GM12878 (cell line): ENCODE measurements around the gene NDUFV2. TPM values are rescaled to one million over a fixed set of nuclear protein-coding genes. Genes with fewer than 3 reads are reported as not detected.

ENCODE experiments used
- ATAC-seq: fragments of 200-7000 bp; cut with Tn5 transposase; 3 replicates; pipeline ENCODE4 v1.9.1; 2020; ENCODE audit warnings: mild to moderate bottlenecking, moderate library complexity
- BruUV-seq: library from RNA; stranded (reverse); fragments of 400-500 nt; replicated peaks from 2 replicates; lab custom pipeline; 2021; lab: Mats Ljungman, UMichigan
- CTCF ChIA-PET: fragments of 300-600 bp; sonication (Branson Sonifier 250); formaldehyde crosslinking; extraction: SDS; loops from one replicate; lab custom pipeline; 2021; ENCODE audit warnings: inconsistent platforms; lab: Yijun Ruan, JAX
- POLR2A ChIA-PET: fragments of 350-600 bp; formaldehyde crosslinking; extraction: SDS; loops from one replicate; lab custom pipeline; 2021; ENCODE audit warnings: inconsistent platforms; lab: Charles Lee
- RAD21 ChIA-PET: fragments of 300-600 bp; sonication (Branson Sonifier 250); formaldehyde crosslinking; loops from one replicate; lab custom pipeline; 2023; ENCODE audit warnings: antibody characterized with exemption; ENCODE audit not compliant: unreplicated experiment; lab: Charles Lee
- SMC1A ChIA-PET: fragments of 300-600 bp; sonication (Branson Sonifier 250); formaldehyde crosslinking; loops from one replicate; lab custom pipeline; 2023; ENCODE audit not compliant: unreplicated experiment, uncharacterized antibody; lab: Charles Lee
- DNase-seq: peaks from one replicate; pipeline ENCODE4 v3.0.0-alpha.2; 2011; ENCODE audit warnings: low read depth, low spot score
- FAIRE-seq: peaks from 3 replicates; lab custom pipeline; 2011; peaks lifted over from hg19 to GRCh38; lab: Jason Lieb, UNC
- H2AFZ ChIP-seq: 2 replicates; pipeline ENCODE4 v1.6.0; 2011; ENCODE audit warnings: low read depth, low read length, control low read depth; ENCODE audit not compliant: control insufficient read depth
- H3K27ac ChIP-seq: 2 replicates; pipeline ENCODE4 v1.5.1; 2011; ENCODE audit warnings: control low read depth; ENCODE audit not compliant: control insufficient read depth, insufficient read depth
- H3K27me3 ChIP-seq, 2 experiments: replicated peaks in 1 of 2; 2 replicates each; pipeline versions ENCODE4 v1.6.0 to v1.6.1; 2011; ENCODE audit warnings: low read length in 1 of 2; ENCODE audit not compliant: control insufficient read depth in 2 of 2, insufficient read depth in 2 of 2
- H3K36me3 ChIP-seq, 2 experiments: 2 replicates each; pipeline ENCODE4 v1.5.1; 2011; ENCODE audit warnings: low read length in 1 of 2; ENCODE audit not compliant: control insufficient read depth in 2 of 2, insufficient read depth in 2 of 2
- H3K4me1 ChIP-seq: 2 replicates; pipeline ENCODE4 v1.6.1; 2011; ENCODE audit warnings: mild to moderate bottlenecking, low read length, moderate library complexity, mixed read lengths; ENCODE audit not compliant: control insufficient read depth, insufficient read depth
- H3K4me2 ChIP-seq: 2 replicates; pipeline ENCODE4 v1.6.0; 2011; ENCODE audit warnings: control low read depth; ENCODE audit not compliant: control insufficient read depth, insufficient read depth
- H3K4me3 ChIP-seq: fragments of 200-600 bp; sonication (generic); 2 replicates; pipeline ENCODE4 v1.5.1; 2016
- H3K79me2 ChIP-seq: 2 replicates; pipeline ENCODE4 v1.6.0; 2011; ENCODE audit warnings: low read length; ENCODE audit not compliant: control insufficient read depth, insufficient read depth
- H3K9ac ChIP-seq: 2 replicates; pipeline ENCODE4 v1.8.0; 2011; ENCODE audit warnings: low read length, control low read depth, mixed read lengths; ENCODE audit not compliant: control insufficient read depth, insufficient read depth
- H3K9me3 ChIP-seq: replicated peaks from 3 replicates; pipeline ENCODE4 v1.5.1; 2011; ENCODE audit warnings: mild to moderate bottlenecking, low read length; ENCODE audit not compliant: control insufficient read depth, insufficient read depth
- H4K20me1 ChIP-seq: 2 replicates; pipeline ENCODE4 v1.6.0; 2011; ENCODE audit not compliant: control insufficient read depth, insufficient read depth
- EED ChIP-seq: sonication (generic); IDR thresholded peaks from 2 replicates; pipeline ENCODE4 v1.6.1; 2016; ENCODE audit warnings: antibody characterized with exemption, low read depth
- FOXK2 ChIP-seq: fragments of 450-650 bp; IDR thresholded peaks from 2 replicates; pipeline ENCODE4 v1.6.1; 2017; ENCODE audit warnings: mild to moderate bottlenecking, moderate library complexity
- HDGF ChIP-seq: fragments of 450-650 bp; IDR thresholded peaks from 2 replicates; pipeline ENCODE4 v1.6.1; 2016; ENCODE audit warnings: antibody characterized with exemption
- KAT2A ChIP-seq: conservative IDR thresholded peaks from 2 replicates; pipeline ENCODE4 v1.6.1; 2011; ENCODE audit warnings: low read depth, low read length; ENCODE audit not compliant: control insufficient read depth
- MYC ChIP-seq: IDR thresholded peaks from 2 replicates; pipeline ENCODE4 v1.6.1; 2011; ENCODE audit warnings: mild to moderate bottlenecking, low read length, moderate library complexity, inconsistent platforms; ENCODE audit not compliant: insufficient read depth, insufficient replicate concordance, insufficient read length, severe bottlenecking
- NFIC ChIP-seq: IDR thresholded peaks from 2 replicates; pipeline ENCODE4 v1.6.1; 2012; ENCODE audit warnings: low read depth, mild to moderate bottlenecking, inconsistent platforms, low read length, moderate library complexity
- RB1 ChIP-seq: fragments of 450-650 bp; formaldehyde crosslinking; IDR thresholded peaks from 2 replicates; pipeline ENCODE4 v1.6.1; 2017; ENCODE audit warnings: mild to moderate bottlenecking, borderline replicate concordance
- SMARCA5 ChIP-seq: fragments of 450-650 bp; IDR thresholded peaks from 2 replicates; pipeline ENCODE4 v1.6.1; 2017; ENCODE audit warnings: mild to moderate bottlenecking
- SREBF1 ChIP-seq: IDR thresholded peaks from 2 replicates; pipeline ENCODE4 v1.6.1; 2012; ENCODE audit warnings: mild to moderate bottlenecking, low read length
- SRF ChIP-seq, 2 experiments: IDR thresholded peaks; 2 replicates each; pipeline ENCODE4 v1.6.1; 2011; ENCODE audit warnings: low read depth in 2 of 2, low read length in 2 of 2, mild to moderate bottlenecking in 1 of 2, moderate library complexity in 1 of 2
- TCF12 ChIP-seq: IDR thresholded peaks from 2 replicates; pipeline ENCODE4 v1.6.1; 2011; ENCODE audit warnings: low read depth, mild to moderate bottlenecking, low read length
- TCF7 ChIP-seq: IDR thresholded peaks from 2 replicates; pipeline ENCODE4 v1.6.1; 2014; ENCODE audit warnings: antibody characterized with exemption, borderline replicate concordance
- WGBS: methylation state at CpG from one replicate; pipeline ENCODE4 v1.1.6; 2016; ENCODE audit warnings: low lambda C conversion rate; ENCODE audit not compliant: insufficient replicate concordance, insufficient coverage; ENCODE audit errors: missing lambda C conversion rate; 5-methylcytosine and 5-hydroxymethylcytosine counted together
- in situ Hi-C: fragments of 300-500 bp; cut with MboI; formaldehyde crosslinking; loops from 9 replicates; pipeline ENCODE4 v1.14.3; 2018; ENCODE audit warnings: mixed read lengths
- intact Hi-C: fragments of 100-400 bp; cut with micrococcal nuclease; formaldehyde crosslinking; loops from one replicate; pipeline ENCODE4 v1.14.2; 2022; ENCODE audit not compliant: unreplicated experiment
- polyA plus RNA-seq, 11 experiments: library from polyadenylated mRNA; depleted of rRNA in 4 of 11; unstranded in 6 of 11; stranded (reverse) in 5 of 11; fragments of >200 nt; fragmentation: Nextera tagmentation in 4 of 11; fragmentation: Illumina TruSeq in 1 of 11; extraction: Ambion mirVana in 4 of 11; extraction: Trizol in 1 of 11; gene quantifications; 1 replicate in 1 of 11; 2 replicates in 10 of 11; pipeline versions ENCODE4 v1.2.1 to v1.2.3, GENCODE V29; 2011 to 2016; ENCODE audit warnings: inconsistent platforms in 2 of 11, missing spikeins in 2 of 11, low read depth in 1 of 11
- total RNA-seq, 4 experiments: library from RNA; depleted of rRNA in 3 of 4; stranded (reverse); fragments of >200 nt in 3 of 4; fragmentation: Illumina TruSeq in 1 of 4; extraction: Trizol in 1 of 4; gene quantifications; 2 replicates each; pipeline versions ENCODE4 v1.2.1 to v1.2.3, GENCODE V29; 2013 to 2021
- TF ChIP-seq, protein P1 (sequence below): fragments of 450-650 bp; IDR thresholded peaks from 2 replicates; pipeline ENCODE4 v1.6.1; 2018; ENCODE audit warnings: mild to moderate bottlenecking, low read depth, moderate library complexity; ENCODE audit not compliant: partially characterized antibody
- TF ChIP-seq, protein P2 (sequence below): IDR thresholded peaks from 2 replicates; pipeline ENCODE4 v1.6.1; 2012; ENCODE audit warnings: low read depth, low read length, improper control_type of control experiment
- TF ChIP-seq, protein P3 (sequence below): fragments of 450-650 bp; IDR thresholded peaks from 2 replicates; pipeline ENCODE4 v1.6.1; 2017; ENCODE audit warnings: low read depth, mild to moderate bottlenecking, moderate library complexity
- TF ChIP-seq, protein P4 (sequence below): fragments of 450-650 bp; IDR thresholded peaks from 2 replicates; pipeline ENCODE4 v1.6.1; 2017; ENCODE audit warnings: mild to moderate bottlenecking, moderate library complexity

Gene NDUFV2
- total and polyA plus RNA-seq, 10 of the 15 experiments (the other 5 are each of a cell fraction or from before 2014, with no cell fraction given): 236 to 590 (median 321) TPM

DNA sequence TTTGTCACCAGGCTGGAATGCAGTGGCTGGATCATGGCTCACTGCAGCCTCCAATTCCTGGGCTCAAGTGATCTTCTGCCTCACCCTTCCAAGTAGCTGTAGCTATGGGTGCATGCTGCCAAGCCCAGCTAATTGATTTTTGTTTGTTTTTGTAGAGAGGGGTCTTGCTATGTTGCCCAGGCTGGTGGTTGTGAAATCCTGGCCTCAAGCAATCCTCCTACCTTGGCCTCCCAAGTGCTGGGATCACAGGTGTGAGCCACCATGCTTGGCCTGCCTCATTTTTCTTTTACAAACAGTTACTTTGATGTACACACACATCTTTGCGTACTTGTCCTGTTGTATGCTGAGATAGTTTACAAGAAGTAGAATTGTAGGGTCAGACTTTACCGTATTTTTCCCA is 21.0 kb downstream of the NDUFV2 start:
- Histone ChIP-seq H4K20me1 (no peaks in the 10 kb centered on the region), H3K27ac (no peak overlapping the region), H3K27me3 (no peaks in the 10 kb centered on the region), H3K9ac (no peak overlapping the region), H3K4me2 (no peak overlapping the region), H3K4me3 (no peak overlapping the region), H3K79me2 (peaks cover 51% of the 10 kb centered on the region), H2AFZ (no peak overlapping the region), H3K4me1 (peaks cover 21% of the 10 kb centered on the region; the same call in 1 of the 2 replicates), H3K36me3 (peaks cover 5 to 38% of the 10 kb centered on the region in 2 experiments), H3K9me3 (no peaks in the 10 kb centered on the region; the same call in 2 of the 3 replicates)
- intact Hi-C loops (no loop called here), in situ Hi-C loops (no loop called here)
- FAIRE-seq: no peak
- ChIA-PET POLR2A (interaction anchor here (0.5 to 2.5 kb wide), 6 partner anchors 12 to 1245 kb away, joined by 3 to 11 read pairs (median 4); partner anchors contain the start of gene ANKRD12), SMC1A (no interaction called here), CTCF (no interaction called here), RAD21 (no interaction called here)
- BruUV-seq: no TSS peak
- no peak for DNase-seq
- 95% methylated on average over 2 of the region's 2 CpGs for whole genome bisulfite sequencing
- ATAC-seq: no peak
- TF ChIP-seq SREBF1 (no peak), HDGF (no peak), EED (no peak), TCF12 (no peak), NFIC (no peak), TCF7 (no peak), MYC (no peak), KAT2A (no peak), SRF (IDR thresholded peaks at IDR 0.05; ENCODE audit: low read depth in 2 of 2, low read length in 2 of 2) (no peak), RB1 (no peak), FOXK2 (no peak), SMARCA5 (no peak)
- TF ChIP-seq, protein P1, sequence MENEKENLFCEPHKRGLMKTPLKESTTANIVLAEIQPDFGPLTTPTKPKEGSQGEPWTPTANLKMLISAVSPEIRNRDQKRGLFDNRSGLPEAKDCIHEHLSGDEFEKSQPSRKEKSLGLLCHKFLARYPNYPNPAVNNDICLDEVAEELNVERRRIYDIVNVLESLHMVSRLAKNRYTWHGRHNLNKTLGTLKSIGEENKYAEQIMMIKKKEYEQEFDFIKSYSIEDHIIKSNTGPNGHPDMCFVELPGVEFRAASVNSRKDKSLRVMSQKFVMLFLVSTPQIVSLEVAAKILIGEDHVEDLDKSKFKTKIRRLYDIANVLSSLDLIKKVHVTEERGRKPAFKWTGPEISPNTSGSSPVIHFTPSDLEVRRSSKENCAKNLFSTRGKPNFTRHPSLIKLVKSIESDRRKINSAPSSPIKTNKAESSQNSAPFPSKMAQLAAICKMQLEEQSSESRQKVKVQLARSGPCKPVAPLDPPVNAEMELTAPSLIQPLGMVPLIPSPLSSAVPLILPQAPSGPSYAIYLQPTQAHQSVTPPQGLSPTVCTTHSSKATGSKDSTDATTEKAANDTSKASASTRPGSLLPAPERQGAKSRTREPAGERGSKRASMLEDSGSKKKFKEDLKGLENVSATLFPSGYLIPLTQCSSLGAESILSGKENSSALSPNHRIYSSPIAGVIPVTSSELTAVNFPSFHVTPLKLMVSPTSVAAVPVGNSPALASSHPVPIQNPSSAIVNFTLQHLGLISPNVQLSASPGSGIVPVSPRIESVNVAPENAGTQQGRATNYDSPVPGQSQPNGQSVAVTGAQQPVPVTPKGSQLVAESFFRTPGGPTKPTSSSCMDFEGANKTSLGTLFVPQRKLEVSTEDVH: no peak
- TF ChIP-seq, protein P2, sequence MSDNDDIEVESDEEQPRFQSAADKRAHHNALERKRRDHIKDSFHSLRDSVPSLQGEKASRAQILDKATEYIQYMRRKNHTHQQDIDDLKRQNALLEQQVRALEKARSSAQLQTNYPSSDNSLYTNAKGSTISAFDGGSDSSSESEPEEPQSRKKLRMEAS: no peak
- TF ChIP-seq, protein P3, sequence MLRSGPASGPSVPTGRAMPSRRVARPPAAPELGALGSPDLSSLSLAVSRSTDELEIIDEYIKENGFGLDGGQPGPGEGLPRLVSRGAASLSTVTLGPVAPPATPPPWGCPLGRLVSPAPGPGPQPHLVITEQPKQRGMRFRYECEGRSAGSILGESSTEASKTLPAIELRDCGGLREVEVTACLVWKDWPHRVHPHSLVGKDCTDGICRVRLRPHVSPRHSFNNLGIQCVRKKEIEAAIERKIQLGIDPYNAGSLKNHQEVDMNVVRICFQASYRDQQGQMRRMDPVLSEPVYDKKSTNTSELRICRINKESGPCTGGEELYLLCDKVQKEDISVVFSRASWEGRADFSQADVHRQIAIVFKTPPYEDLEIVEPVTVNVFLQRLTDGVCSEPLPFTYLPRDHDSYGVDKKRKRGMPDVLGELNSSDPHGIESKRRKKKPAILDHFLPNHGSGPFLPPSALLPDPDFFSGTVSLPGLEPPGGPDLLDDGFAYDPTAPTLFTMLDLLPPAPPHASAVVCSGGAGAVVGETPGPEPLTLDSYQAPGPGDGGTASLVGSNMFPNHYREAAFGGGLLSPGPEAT: no peak
- TF ChIP-seq, protein P4, sequence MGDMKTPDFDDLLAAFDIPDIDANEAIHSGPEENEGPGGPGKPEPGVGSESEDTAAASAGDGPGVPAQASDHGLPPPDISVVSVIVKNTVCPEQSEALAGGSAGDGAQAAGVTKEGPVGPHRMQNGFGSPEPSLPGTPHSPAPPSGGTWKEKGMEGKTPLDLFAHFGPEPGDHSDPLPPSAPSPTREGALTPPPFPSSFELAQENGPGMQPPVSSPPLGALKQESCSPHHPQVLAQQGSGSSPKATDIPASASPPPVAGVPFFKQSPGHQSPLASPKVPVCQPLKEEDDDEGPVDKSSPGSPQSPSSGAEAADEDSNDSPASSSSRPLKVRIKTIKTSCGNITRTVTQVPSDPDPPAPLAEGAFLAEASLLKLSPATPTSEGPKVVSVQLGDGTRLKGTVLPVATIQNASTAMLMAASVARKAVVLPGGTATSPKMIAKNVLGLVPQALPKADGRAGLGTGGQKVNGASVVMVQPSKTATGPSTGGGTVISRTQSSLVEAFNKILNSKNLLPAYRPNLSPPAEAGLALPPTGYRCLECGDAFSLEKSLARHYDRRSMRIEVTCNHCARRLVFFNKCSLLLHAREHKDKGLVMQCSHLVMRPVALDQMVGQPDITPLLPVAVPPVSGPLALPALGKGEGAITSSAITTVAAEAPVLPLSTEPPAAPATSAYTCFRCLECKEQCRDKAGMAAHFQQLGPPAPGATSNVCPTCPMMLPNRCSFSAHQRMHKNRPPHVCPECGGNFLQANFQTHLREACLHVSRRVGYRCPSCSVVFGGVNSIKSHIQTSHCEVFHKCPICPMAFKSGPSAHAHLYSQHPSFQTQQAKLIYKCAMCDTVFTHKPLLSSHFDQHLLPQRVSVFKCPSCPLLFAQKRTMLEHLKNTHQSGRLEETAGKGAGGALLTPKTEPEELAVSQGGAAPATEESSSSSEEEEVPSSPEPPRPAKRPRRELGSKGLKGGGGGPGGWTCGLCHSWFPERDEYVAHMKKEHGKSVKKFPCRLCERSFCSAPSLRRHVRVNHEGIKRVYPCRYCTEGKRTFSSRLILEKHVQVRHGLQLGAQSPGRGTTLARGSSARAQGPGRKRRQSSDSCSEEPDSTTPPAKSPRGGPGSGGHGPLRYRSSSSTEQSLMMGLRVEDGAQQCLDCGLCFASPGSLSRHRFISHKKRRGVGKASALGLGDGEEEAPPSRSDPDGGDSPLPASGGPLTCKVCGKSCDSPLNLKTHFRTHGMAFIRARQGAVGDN: no peak
